ENCODE data around the gene TOR1A.
A peak's percentile ranks its signal among the peaks of the same experiment; 100 is the strongest.
"Not testable (repeated sequence)": the region's sequence is repeated elsewhere in the genome, so short reads cannot be mapped to it uniquely, and the experiment has no call there.

The TOR1A gene

DNA sequence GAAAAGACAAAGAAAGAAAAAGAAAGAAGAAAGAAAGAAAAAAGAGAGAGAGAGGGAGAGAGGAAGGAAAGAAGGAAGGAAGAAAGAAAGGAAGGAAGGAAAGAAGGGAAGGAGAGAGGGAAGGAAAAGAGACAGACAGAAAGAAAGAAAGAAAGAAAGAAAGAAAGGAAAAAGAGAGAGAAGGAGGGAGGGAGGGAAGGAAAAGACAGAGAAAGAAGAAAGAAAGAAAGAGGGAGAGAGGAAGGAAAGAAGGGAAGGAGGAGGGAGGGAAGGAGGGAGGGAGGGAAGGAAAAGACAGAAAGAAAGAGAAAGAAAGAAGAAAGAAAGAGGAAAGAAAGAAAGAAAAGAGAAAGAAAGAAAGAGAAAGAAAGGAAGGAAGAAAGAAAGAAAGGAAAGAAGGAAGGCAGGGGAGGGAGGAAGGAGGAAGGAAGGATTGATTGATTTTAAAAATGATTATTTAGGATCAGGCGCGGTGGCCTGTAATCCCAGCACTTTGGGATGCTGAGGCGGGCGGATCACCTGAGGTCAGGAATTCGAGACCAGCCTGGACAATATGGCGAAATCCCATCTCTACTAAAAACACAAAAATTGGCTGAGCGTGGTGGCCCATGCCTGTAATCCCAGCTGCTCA lies 44.3 kb downstream of the TOR1A start:
- DNase-seq: no peak

DNA sequence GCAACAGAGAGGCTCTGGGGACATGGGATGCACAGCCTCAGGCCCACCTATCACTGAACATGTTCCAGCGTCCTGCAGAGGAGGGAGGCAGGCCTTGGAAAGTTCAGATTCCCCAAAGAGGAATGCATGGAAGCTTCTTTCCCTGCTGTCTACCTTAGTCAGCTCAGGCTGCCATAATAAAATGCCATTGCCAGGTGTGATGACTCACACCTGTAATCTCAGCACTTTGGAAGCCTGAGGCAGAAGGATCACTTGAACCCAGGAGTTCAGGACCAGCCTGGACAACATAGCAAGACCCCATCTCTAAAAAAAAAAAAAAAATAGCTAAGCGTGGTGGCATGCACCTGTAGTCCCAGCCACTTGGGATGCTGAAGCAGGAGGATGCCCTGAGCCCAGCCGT lies 45.5 kb downstream of the TOR1A start:
- peak; percentile 33 for DNase-seq

DNA sequence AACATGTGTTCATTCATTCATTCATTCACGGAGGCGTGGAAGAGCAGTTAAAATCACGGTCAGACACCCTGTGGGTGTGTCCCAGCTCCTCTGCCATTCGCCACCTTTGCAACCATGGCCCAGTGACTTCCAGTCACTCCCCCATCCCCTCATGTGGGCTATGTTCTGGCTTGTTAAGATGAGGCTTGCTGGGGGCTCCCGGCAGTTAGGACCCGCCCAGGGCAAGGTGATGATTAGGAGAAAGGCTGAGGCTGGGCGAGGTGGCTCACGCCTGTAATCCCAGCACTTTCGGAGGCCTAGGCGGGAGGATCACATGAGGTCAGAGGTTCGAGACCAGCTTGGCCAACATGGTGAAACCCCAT lies 46.2 kb downstream of the TOR1A start:
- DNase-seq: no peak

DNA sequence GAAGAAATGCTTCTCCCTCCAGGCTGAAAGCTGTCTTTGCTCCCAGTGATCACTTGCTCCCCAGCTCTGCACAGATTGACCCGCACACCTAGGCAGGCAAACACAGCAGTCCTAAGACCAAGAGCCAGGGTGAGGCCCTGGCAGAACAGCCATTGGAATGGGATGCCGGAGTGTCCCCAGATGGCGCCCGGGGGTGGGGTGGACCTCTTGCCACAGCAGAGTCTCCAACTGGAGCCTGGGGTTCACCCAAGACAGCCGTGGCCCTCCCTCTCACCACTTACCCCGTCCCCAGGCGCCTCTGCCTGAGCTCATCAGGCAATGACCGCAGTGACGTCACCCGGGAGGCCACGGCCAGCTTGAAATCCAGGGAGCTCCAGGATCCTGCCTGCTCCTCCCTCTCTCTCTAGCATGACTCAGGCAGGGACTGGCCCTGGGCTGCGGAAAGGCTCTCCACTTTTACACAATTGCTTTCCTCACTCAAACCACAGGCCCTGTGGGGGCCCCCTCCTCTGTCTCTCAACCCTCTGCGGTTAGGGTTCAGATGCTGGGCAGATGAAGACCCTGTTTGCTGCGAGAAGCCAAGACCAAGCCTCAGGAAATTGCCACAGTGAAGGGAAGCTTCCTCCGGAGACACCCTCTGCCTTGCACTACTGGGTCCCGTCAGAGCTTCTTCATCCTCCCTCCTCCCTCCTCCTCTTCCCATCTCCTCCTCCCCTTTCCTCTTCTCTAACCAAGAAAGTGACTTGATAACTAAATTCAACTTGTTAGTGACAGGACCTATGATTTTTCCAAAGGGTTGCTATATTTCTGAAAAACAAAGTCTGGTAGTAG lies 46.8 kb downstream of the TOR1A start:
- DNase-seq: peak; percentile 94

DNA sequence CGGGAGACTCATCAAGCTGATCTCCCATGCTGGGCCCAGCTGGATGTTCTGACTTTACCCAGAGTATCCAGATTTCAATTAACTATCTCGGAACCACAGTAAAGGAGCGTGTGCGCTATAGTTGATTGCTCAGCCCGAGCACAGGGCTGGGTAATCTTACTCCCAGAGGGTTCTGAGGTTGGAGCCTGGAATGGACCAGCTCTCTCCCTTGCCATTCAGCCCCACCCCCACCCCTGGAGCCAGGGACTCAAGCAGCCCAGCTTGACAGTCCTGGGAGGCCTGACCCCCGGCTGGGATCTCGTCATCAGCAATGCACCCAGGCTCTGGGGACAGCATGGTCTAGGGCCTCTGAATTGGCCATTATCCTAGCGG lies 47.4 kb downstream of the TOR1A start:
- DNase-seq: no peak

DNA sequence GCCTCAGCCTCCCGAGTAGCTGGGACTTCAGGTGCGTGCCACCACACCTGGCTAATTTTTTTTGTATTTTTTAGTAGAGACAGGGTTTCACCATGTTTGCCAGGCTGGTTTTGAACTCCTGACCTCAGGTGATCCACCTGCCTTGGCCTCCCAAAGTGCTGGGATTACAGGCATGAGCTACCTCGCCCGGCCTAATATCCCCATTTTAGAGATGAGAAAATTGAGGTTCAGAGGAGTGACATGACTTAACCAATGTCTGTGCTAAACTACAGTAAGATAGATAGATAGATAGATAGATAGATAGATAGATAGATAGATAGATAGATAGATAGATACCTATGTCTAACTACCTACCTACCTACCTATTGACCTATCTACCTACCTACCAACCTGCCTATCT lies 47.8 kb downstream of the TOR1A start:
- DNase-seq: not testable (repeated sequence)

DNA sequence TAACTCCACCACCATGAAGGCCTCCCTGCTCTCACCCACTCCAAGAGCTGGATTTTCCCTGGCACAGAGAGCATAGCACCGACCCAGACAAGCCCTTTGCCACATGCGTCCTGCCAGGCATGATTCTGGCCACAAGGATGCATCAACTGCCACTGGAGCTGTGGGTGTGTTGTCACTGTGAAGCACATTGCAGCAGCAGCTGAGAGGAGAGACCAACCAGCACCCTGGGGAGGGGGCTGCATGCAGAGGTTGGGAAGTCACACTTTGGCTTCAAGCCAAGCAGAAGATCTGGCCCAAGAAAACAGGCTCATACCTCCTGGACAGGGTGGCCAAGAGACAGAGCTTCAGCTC lies 48.5 kb downstream of the TOR1A start:
- no peak for DNase-seq

DNA sequence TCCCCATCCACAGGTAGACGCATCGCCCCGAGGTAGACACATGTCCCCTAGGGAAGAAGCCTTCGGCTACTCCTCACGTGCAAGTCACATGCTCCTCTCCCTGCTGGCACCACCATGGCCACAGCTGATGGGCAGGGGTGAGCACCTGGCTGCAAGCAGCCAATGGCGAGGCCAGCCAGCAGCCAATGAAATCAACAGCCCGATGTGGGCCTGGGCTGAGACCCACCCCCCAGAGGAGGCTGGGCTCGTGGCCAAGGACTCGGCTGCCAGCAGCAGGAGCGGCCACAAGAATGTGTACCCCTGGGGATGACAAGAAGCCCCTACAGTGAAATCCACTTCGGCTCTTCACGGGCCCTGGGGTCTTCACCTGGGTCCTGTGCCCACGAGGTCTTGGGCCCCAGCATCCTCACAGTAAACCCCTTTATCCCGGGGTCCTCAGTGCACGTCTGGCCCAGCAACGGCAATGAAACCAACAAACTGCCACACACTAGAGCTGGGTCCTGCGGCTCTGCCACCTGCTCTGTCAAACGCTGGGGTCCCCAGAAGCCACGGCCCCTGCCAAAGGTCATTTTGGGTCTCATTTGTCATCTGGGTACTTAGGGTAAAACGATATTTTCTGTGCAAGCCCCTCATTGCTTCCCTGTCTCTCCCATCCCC lies 49.0 kb downstream of the TOR1A start:
- DNase-seq: no peak

DNA sequence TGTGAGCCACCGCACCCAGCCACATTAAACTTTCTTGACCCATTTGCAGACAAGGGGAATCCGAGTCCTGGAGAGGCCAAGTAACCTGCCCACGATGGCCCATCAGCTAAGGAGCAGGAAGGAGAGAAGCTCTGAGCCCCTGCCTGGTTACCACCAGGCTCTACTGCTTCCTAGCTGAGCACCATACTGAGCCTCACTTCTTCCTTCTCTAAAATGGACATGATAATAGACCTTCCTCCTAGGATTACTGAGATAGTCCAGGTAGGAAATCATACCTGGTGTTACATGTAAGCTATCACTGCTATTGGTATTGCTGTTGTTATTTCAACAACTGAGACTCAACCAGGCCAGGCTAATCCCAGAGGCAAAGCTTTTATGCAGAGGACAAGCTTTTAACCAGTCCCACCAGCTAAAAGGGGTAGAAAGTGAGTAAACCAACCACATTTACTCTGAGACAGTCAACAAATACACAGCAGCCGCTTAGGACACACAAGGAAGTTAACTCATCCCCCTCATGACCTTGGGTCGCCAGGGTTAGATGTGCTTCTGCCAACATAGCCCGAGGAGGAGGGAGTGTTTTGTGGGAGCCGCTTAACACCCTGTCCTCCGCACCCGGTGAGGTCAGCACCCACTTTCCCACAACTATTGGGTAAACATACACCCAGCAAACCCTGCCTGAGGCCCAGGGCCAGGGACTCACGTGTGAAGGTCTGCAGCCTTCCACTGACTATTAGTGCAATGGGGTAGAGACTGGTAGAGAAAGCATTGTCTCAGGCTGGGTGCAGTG lies 50.5 kb downstream of the TOR1A start:
- peak; percentile 47 for DNase-seq

DNA sequence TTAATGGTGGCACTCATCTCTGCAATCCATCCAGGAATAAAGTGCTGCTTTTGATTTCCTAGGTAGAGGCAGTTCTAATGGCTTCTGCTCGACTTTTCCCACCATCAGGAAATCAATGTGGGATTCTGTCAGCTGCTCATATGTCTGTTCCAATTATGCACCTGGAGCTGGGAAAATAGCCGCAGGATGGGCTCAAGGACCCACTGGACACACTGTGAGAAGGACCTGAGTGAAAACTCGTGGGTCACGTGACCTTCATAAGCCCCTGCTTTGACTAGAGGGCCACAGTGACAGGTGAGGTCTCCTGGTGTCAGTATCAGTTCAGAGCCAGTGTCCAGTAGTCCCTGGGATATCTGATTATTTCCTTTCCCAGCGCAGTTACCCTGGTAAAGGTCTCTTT lies 53.2 kb downstream of the TOR1A start:
- DNase-seq: no peak

DNA sequence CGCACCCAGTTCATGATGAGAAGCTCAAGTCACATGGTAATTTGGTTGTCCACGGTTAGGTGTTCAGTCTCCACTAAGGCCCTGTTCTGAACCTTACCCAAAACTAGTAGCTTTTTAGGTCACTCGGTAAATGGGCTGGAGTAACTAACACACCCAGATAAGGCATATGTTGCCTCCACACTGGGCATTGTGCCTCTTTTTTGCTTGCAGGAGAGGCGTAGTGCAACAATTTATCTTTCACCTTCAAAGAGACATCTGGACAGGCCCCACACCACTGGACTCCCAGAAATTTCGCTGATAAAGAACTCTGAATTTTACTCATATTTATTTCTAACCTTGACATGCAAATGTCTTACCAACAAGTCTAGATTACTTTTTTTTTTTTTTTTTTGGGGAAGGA lies 54.3 kb downstream of the TOR1A start:
- DNase-seq: no peak

DNA sequence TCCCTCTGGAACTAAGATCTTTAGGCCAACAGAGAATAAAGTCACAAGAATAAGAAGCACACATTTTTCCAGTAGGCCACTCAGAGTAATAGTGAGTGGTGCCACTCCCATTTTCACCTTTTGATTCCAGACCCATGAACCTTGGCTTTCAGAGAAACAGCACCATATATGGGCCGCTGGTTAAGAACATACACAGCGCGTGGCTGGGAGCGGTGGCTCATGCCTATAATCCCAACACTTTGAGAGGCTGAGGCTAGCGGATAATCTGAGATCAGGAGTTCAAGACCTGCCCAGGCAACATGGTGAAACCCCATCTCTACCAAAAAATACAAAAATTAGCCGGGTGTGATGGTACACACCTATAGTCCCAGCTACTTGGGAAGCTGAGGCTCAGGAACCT lies 55.5 kb downstream of the TOR1A start:
- no peak for DNase-seq

DNA sequence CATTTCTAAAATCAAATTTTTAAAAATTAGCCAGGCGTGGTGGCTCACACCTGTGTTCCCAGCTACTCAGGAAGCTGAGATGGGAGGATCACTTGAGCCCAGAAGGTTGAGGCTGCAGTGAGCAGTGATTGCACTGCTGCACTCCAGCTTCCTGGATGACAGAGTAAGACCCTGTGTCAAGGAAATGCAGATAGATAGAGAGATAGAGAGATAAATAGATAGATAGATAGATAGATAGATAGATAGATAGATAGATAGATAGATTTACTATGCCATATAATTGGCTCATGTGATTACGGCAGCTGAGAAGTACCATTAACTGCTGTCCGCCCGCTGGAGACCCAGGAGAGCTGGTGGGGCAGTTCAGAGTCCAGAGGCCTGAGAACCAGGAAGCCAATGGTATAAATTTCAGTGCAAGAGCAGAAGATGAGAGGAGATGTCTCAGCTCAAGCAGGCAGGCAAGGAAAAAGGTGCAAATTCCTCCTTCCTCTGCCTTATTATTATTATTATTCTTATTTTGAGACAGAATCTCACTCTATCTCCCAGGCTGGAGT lies 58.1 kb downstream of the TOR1A start:
- no peak for DNase-seq

DNA sequence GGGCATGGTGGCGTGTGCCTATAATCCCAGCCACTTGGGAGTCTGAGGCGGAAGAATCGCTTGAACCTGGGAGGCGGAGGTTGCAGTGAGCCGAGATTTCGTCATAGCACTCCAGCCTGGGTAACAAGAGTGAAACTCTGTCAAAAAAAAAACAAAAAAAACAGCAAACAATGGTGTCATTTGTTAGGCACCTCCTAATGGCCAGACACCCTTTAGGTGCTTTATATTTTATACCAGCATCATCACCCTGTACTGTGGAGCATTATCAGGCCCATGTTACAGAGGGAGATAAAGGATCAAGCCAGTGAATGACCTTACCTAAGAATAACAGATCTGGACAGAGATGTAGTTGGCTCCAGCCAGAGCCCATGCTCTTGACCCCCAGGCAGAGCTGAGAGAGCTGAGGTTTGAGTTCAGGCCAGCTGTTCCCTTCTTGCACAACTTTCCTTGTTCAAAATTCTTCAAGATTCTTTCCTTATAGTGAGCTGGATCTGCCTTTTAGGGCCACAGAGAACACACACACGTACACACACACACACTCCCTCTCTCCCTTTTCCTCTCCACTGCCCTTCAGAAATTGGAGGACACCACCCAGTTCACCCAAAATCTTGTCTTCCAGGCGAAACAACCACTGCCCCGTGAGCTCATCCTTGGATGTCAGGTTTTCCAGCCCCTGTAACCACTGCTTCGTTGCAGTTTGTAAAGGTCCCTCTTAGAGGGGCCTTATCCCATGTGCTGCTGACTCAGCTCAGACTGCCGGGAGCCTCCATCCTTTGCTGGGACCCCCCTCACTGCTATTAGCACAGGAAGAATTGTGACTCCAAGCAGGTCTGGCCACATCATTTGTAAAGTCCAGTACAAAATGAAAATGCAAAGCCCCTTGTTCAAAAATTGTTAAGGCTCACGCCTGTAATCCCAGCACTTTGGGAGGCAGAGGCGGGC lies 60.7 kb downstream of the TOR1A start:
- DNase-seq: no peak

All from DMS53 (cell line).